Measurements from ENCODE around the gene RAC2.
A peak's percentile ranks its signal among the peaks of the same experiment; 100 is the strongest.

RAC2 gene

GRCh38 chr22:37180531-37181231 is 63.4 kb downstream of the RAC2 start:
- no peak overlapping the region for H2BK5ac ChIP-seq (ENCODE audit: low read depth, low read length, poor library complexity, severe bottlenecking)
- peaks cover 9% of the 10 kb centered on the region for H3K4me1 ChIP-seq (ENCODE audit: control insufficient read depth, insufficient read depth, low read depth, low read length)
- no peak overlapping the region for H2AK5ac ChIP-seq (ENCODE audit: low read length, severe bottlenecking)
- H3K79me1 ChIP-seq (replicated peaks; ENCODE audit: low read length, poor library complexity, severe bottlenecking) = no peaks in the 10 kb centered on the region
- WGBS = 93% methylated on average over 12 of the region's 15 CpGs
- no peak overlapping the region for H3K18ac ChIP-seq (ENCODE audit: low read depth in 1 of 2, low read length in 2 of 2)
- H2BK12ac ChIP-seq (ENCODE audit: low read length in 2 of 2) = no peak overlapping the region
- no peak overlapping the region for H3K4me3 ChIP-seq (ENCODE audit: insufficient read depth in 1 of 2, low read depth in 1 of 2, low read length in 2 of 2)
- H3K9ac ChIP-seq (ENCODE audit: low read length) = no peak overlapping the region
- H3K9me3 ChIP-seq (ENCODE audit: control insufficient read depth, low read length) = no peaks in the 10 kb centered on the region
- H2BK120ac ChIP-seq (ENCODE audit: low read depth, low read length) = no peak overlapping the region
- no peak overlapping the region for H4K8ac ChIP-seq (ENCODE audit: low read length)
- no peak overlapping the region for H2AFZ ChIP-seq (ENCODE audit: low read depth, low read length)
- H3K27me3 ChIP-seq (ENCODE audit: control insufficient read depth in 1 of 2, insufficient read depth in 1 of 2, low read length in 2 of 2) = peaks cover 0 to 6% of the 10 kb centered on the region in 2 experiments
- H3K27ac ChIP-seq (ENCODE audit: low read length, poor library complexity, severe bottlenecking) = no peak overlapping the region
- no peak overlapping the region for H3K23ac ChIP-seq (ENCODE audit: low read length in 2 of 2)
- peaks cover 36 to 48% of the 10 kb centered on the region in 2 experiments for H3K36me3 ChIP-seq (ENCODE audit: control insufficient read depth in 1 of 2, insufficient read depth in 2 of 2, low read depth in 1 of 2, low read length in 2 of 2)
- H3K4ac ChIP-seq (ENCODE audit: low read depth in 1 of 2, low read length in 2 of 2) = no peak overlapping the region
- H3K4me2 ChIP-seq (ENCODE audit: low read length, poor library complexity, severe bottlenecking) = no peak overlapping the region
- H2BK15ac ChIP-seq (ENCODE audit: low read depth, poor library complexity, severe bottlenecking) = no peak overlapping the region
- no peak for DNase-seq
- no peak overlapping the region for H4K91ac ChIP-seq (ENCODE audit: low read length)
- H3K14ac ChIP-seq (ENCODE audit: low read length in 2 of 2) = no peak overlapping the region

DNA sequence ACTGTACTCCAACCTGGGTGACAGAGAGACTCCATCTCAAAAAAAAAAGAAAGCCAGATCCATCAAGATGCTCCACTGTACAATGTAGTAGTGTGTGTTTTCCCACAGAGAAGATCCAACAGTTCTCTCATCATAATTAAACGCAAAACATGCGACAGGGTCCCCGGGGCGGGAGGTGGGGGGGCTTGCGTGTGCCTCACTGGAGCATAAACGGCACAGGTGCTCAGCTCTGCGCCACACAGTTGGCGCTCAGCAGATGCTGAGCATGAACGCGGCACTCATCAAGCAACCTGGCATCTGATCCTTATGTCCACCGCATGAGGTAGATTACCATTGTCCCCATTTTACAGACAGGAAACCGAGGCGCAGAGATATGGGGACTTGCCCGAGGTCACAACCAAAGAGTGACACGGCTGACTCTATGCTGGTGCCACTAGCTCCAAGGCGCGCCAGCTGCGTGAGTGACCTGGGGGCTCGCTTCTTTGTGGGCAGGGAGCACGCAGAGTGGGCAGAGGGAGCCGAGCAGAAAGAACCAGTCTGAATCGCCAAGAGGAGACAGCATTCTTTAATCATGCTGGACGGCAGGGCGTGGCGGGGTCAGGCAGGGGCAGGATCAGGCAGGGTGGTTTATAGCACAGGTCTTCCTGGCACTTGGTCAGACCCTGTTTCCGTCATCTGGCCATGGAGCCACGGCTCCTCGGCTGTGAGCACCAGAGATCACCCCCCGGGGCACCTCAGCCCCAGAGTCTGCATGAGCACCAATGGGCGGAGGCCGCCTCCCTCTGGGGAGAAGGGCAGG is 64.2 kb downstream of the RAC2 start:
- H3K36me3 ChIP-seq (ENCODE audit: control insufficient read depth in 1 of 2, insufficient read depth in 2 of 2, low read depth in 1 of 2, low read length in 2 of 2) = peaks cover 32 to 42% of the 10 kb centered on the region in 2 experiments
- peaks cover 0 to 13% of the 10 kb centered on the region in 2 experiments for H3K27me3 ChIP-seq (ENCODE audit: control insufficient read depth in 1 of 2, insufficient read depth in 1 of 2, low read length in 2 of 2)
- H2BK12ac ChIP-seq (ENCODE audit: low read length in 2 of 2) = no peak overlapping the region
- no peak for DNase-seq
- no peak overlapping the region for H3K4ac ChIP-seq (ENCODE audit: low read depth in 1 of 2, low read length in 2 of 2)
- no peak overlapping the region for H2BK120ac ChIP-seq (ENCODE audit: low read depth, low read length)
- H2BK15ac ChIP-seq (ENCODE audit: low read depth, poor library complexity, severe bottlenecking) = peak overlapping the region; percentile 32
- no peak overlapping the region for H4K91ac ChIP-seq (ENCODE audit: low read length)
- no peak overlapping the region for H3K14ac ChIP-seq (ENCODE audit: low read length in 2 of 2)
- 91% methylated on average over 31 of the region's 31 CpGs for WGBS
- H2AK5ac ChIP-seq (ENCODE audit: low read length, severe bottlenecking) = no peak overlapping the region
- H4K8ac ChIP-seq (ENCODE audit: low read length) = no peak overlapping the region
- no peak overlapping the region for H3K27ac ChIP-seq (ENCODE audit: low read length, poor library complexity, severe bottlenecking)
- H3K9me3 ChIP-seq (ENCODE audit: control insufficient read depth, low read length) = no peaks in the 10 kb centered on the region
- H3K4me1 ChIP-seq (ENCODE audit: control insufficient read depth, insufficient read depth, low read depth, low read length) = peaks cover 9% of the 10 kb centered on the region
- H2BK5ac ChIP-seq (ENCODE audit: low read depth, low read length, poor library complexity, severe bottlenecking) = no peak overlapping the region
- no peaks in the 10 kb centered on the region for H3K79me1 ChIP-seq (replicated peaks; ENCODE audit: low read length, poor library complexity, severe bottlenecking)
- no peak overlapping the region for H3K18ac ChIP-seq (ENCODE audit: low read depth in 1 of 2, low read length in 2 of 2)
- H3K9ac ChIP-seq (ENCODE audit: low read length) = no peak overlapping the region
- H3K4me3 ChIP-seq (ENCODE audit: insufficient read depth in 1 of 2, low read depth in 1 of 2, low read length in 2 of 2) = no peak overlapping the region
- H2AFZ ChIP-seq (ENCODE audit: low read depth, low read length) = no peak overlapping the region
- H3K23ac ChIP-seq (ENCODE audit: low read length in 2 of 2) = no peak overlapping the region
- H3K4me2 ChIP-seq (ENCODE audit: low read length, poor library complexity, severe bottlenecking) = no peak overlapping the region

DNA sequence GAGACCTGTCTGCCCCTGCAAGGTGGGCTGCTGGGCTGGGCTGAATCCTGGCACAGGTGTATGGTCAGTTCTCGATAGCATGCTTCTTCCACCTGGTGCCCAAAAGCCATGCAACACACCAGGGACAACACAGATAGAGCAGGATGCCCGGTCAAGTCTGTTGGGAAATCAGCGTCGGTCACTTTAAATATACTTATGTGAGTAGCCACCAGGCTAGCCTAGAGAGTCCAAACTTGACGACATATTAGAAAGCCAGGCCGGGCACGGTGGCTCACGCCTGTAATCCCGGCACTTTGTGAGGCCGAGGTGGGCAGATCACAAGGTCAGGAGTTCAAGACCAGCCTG is 65.0 kb downstream of the RAC2 start:
- no peak overlapping the region for H4K8ac ChIP-seq (ENCODE audit: low read length)
- no peak overlapping the region for H2BK120ac ChIP-seq (ENCODE audit: low read depth, low read length)
- H3K4ac ChIP-seq (ENCODE audit: low read depth in 1 of 2, low read length in 2 of 2) = no peak overlapping the region
- peaks cover 24 to 39% of the 10 kb centered on the region in 2 experiments for H3K36me3 ChIP-seq (ENCODE audit: control insufficient read depth in 1 of 2, insufficient read depth in 2 of 2, low read depth in 1 of 2, low read length in 2 of 2)
- no peak overlapping the region for H2BK5ac ChIP-seq (ENCODE audit: low read depth, low read length, poor library complexity, severe bottlenecking)
- no peak overlapping the region for H2BK12ac ChIP-seq (ENCODE audit: low read length in 2 of 2)
- no peak overlapping the region for H4K91ac ChIP-seq (ENCODE audit: low read length)
- no peak for DNase-seq
- H2AFZ ChIP-seq (ENCODE audit: low read depth, low read length) = no peak overlapping the region
- 92% methylated on average over 9 of the region's 10 CpGs for WGBS
- H3K4me3 ChIP-seq (ENCODE audit: insufficient read depth in 1 of 2, low read depth in 1 of 2, low read length in 2 of 2) = no peak overlapping the region
- no peaks in the 10 kb centered on the region for H3K9me3 ChIP-seq (ENCODE audit: control insufficient read depth, low read length)
- peaks cover 9% of the 10 kb centered on the region for H3K4me1 ChIP-seq (ENCODE audit: control insufficient read depth, insufficient read depth, low read depth, low read length)
- H3K18ac ChIP-seq (ENCODE audit: low read depth in 1 of 2, low read length in 2 of 2) = no peak overlapping the region
- H3K27ac ChIP-seq (ENCODE audit: low read length, poor library complexity, severe bottlenecking) = no peak overlapping the region
- no peak overlapping the region for H3K23ac ChIP-seq (ENCODE audit: low read length in 2 of 2)
- H2BK15ac ChIP-seq (ENCODE audit: low read depth, poor library complexity, severe bottlenecking) = no peak overlapping the region
- H2AK5ac ChIP-seq (ENCODE audit: low read length, severe bottlenecking) = no peak overlapping the region
- H3K79me1 ChIP-seq (replicated peaks; ENCODE audit: low read length, poor library complexity, severe bottlenecking) = no peaks in the 10 kb centered on the region
- no peak overlapping the region for H3K9ac ChIP-seq (ENCODE audit: low read length)
- peaks cover 0 to 21% of the 10 kb centered on the region in 2 experiments for H3K27me3 ChIP-seq (ENCODE audit: control insufficient read depth in 1 of 2, insufficient read depth in 1 of 2, low read length in 2 of 2)
- no peak overlapping the region for H3K4me2 ChIP-seq (ENCODE audit: low read length, poor library complexity, severe bottlenecking)
- no peak overlapping the region for H3K14ac ChIP-seq (ENCODE audit: low read length in 2 of 2)

- no peak overlapping the region for H3K18ac ChIP-seq (ENCODE audit: low read depth in 1 of 2, low read length in 2 of 2)
- peaks cover 0 to 26% of the 10 kb centered on the region in 2 experiments for H3K27me3 ChIP-seq (ENCODE audit: control insufficient read depth in 1 of 2, insufficient read depth in 1 of 2, low read length in 2 of 2)
- no peak overlapping the region for H2BK15ac ChIP-seq (ENCODE audit: low read depth, poor library complexity, severe bottlenecking)
- peak overlapping the region; percentile 38 for H2BK120ac ChIP-seq (ENCODE audit: low read depth, low read length)
- H3K4ac ChIP-seq (ENCODE audit: low read depth in 1 of 2, low read length in 2 of 2) = no peak overlapping the region
- no peak overlapping the region for H3K27ac ChIP-seq (ENCODE audit: low read length, poor library complexity, severe bottlenecking)
- no peak overlapping the region for H3K4me2 ChIP-seq (ENCODE audit: low read length, poor library complexity, severe bottlenecking)
- no peak overlapping the region for H2BK12ac ChIP-seq (ENCODE audit: low read length in 2 of 2)
- no peak overlapping the region for H2AFZ ChIP-seq (ENCODE audit: low read depth, low read length)
- no peak overlapping the region for H2AK5ac ChIP-seq (ENCODE audit: low read length, severe bottlenecking)
- 82% methylated on average over 17 of the region's 17 CpGs for WGBS
- peaks cover 19 to 34% of the 10 kb centered on the region in 2 experiments for H3K36me3 ChIP-seq (ENCODE audit: control insufficient read depth in 1 of 2, insufficient read depth in 2 of 2, low read depth in 1 of 2, low read length in 2 of 2)
- H2BK5ac ChIP-seq (ENCODE audit: low read depth, low read length, poor library complexity, severe bottlenecking) = no peak overlapping the region
- H3K4me3 ChIP-seq (ENCODE audit: insufficient read depth in 1 of 2, low read depth in 1 of 2, low read length in 2 of 2) = no peak overlapping the region
- no peak for DNase-seq
- no peak overlapping the region for H3K14ac ChIP-seq (ENCODE audit: low read length in 2 of 2)
- H3K9ac ChIP-seq (ENCODE audit: low read length) = peak overlapping the region; percentile 17
- no peak overlapping the region for H3K23ac ChIP-seq (ENCODE audit: low read length in 2 of 2)
- H3K9me3 ChIP-seq (ENCODE audit: control insufficient read depth, low read length) = no peaks in the 10 kb centered on the region
- H3K79me1 ChIP-seq (replicated peaks; ENCODE audit: low read length, poor library complexity, severe bottlenecking) = no peaks in the 10 kb centered on the region
- H3K4me1 ChIP-seq (ENCODE audit: control insufficient read depth, insufficient read depth, low read depth, low read length) = peaks cover 9% of the 10 kb centered on the region
- H4K8ac ChIP-seq (ENCODE audit: low read length) = no peak overlapping the region
- H4K91ac ChIP-seq (ENCODE audit: low read length) = no peak overlapping the region
Measured at GRCh38 chr22:37178350-37179125, 65.5 kb downstream of the RAC2 start.
